NCI-H524 treated with DMSO at 0.1 percent for 48 hours (cell line): Measurements from ENCODE around the gene MRPL46.
A peak's percentile ranks its signal among the peaks of the same experiment; 100 is the strongest.
"Not testable (repeated sequence)": the region's sequence is repeated elsewhere in the genome, so short reads cannot be mapped to it uniquely, and the experiment has no call there.

ENCODE experiments used
- DNase-seq: peaks from one replicate; lab custom pipeline; 2025; lab: John Stamatoyannopoulos, UW

The MRPL46 gene

GRCh38 chr15:88477904-88478303, 10.7 kb upstream of the MRPL46 start:
- no peak for DNase-seq

GRCh38 chr15:88477126-88477525, 9.9 kb upstream of the MRPL46 start:
- no peak for DNase-seq

GRCh38 chr15:88476635-88477060, 9.5 kb upstream of the MRPL46 start:
- peak; percentile 80 for DNase-seq

- DNase-seq = not testable (repeated sequence)
Observed at GRCh38 chr15:88473661-88474293, 6.6 kb upstream of the MRPL46 start.

- no peak for DNase-seq
Observed at GRCh38 chr15:88472225-88472624, 5.0 kb upstream of the MRPL46 start.

GRCh38 chr15:88470625-88471372, 3.6 kb upstream of the MRPL46 start:
- DNase-seq = no peak

- DNase-seq = no peak
Observed at GRCh38 chr15:88469321-88469720, 2.1 kb upstream of the MRPL46 start.

GRCh38 chr15:88468721-88469120, 1.5 kb upstream of the MRPL46 start:
- DNase-seq = not testable (repeated sequence)

- no peak for DNase-seq
Observed at GRCh38 chr15:88467935-88468528, 844 bp upstream of the MRPL46 start.

GRCh38 chr15:88465633-88466224, 1.5 kb downstream of the MRPL46 start:
- DNase-seq = no peak

- no peak for DNase-seq
Observed at GRCh38 chr15:88463870-88464532, 3.2 kb downstream of the MRPL46 start.

GRCh38 chr15:88456733-88457132, 10.5 kb downstream of the MRPL46 start:
- no peak for DNase-seq

- peak; percentile 81 for DNase-seq
Observed at GRCh38 chr15:88454867-88455810, 12.0 kb downstream of the MRPL46 start.

GRCh38 chr15:88454236-88454635, 13.0 kb downstream of the MRPL46 start:
- DNase-seq = no peak

GRCh38 chr15:88453651-88454050, 13.5 kb downstream of the MRPL46 start:
- no peak for DNase-seq

- DNase-seq = peak; percentile 66
Observed at GRCh38 chr15:88450125-88450798, 16.9 kb downstream of the MRPL46 start.

GRCh38 chr15:88449581-88449980, 17.6 kb downstream of the MRPL46 start:
- DNase-seq = no peak

GRCh38 chr15:88448991-88449461, 18.2 kb downstream of the MRPL46 start:
- peak; percentile 100 for DNase-seq

GRCh38 chr15:88447741-88448140, 19.4 kb downstream of the MRPL46 start:
- no peak for DNase-seq

- no peak for DNase-seq
Observed at GRCh38 chr15:88447206-88447605, 20.0 kb downstream of the MRPL46 start.
